DND-41 (cell line): ENCODE measurements around the gene CNIH2.

ENCODE experiments used
- ATAC-seq: fragments of 200-7000 bp; cut with Tn5 transposase; 3 replicates; pipeline ENCODE4 v1.9.1; 2021; ENCODE audit warnings: low read depth; ENCODE audit not compliant: insufficient read depth
- DNase-seq: peaks from one replicate; pipeline ENCODE4 v3.0.0-alpha.2; 2020
- H2AFZ ChIP-seq: 2 replicates; pipeline ENCODE4 v1.6.0; 2012; ENCODE audit warnings: low read depth, low read length
- H3K27ac ChIP-seq: 2 replicates; pipeline ENCODE4 v1.5.1; 2012; ENCODE audit warnings: low read length, inconsistent platforms
- H3K27me3 ChIP-seq: fragments of 200-600 bp; sonication (generic); 2 replicates; pipeline ENCODE4 v1.6.0; 2012; ENCODE audit warnings: low read length, mild to moderate bottlenecking, inconsistent platforms; ENCODE audit not compliant: insufficient read depth, poor library complexity
- H3K36me3 ChIP-seq: 2 replicates; pipeline ENCODE4 v1.5.1; 2012; ENCODE audit warnings: low read length, inconsistent platforms; ENCODE audit not compliant: insufficient read depth
- H3K4me1 ChIP-seq: 2 replicates; pipeline ENCODE4 v1.5.1; 2012; ENCODE audit warnings: mild to moderate bottlenecking, low read length; ENCODE audit not compliant: insufficient read depth
- H3K4me2 ChIP-seq: 2 replicates; pipeline ENCODE4 v1.6.0; 2012; ENCODE audit warnings: mild to moderate bottlenecking, moderate library complexity, low read length, inconsistent platforms; ENCODE audit not compliant: insufficient read depth
- H3K4me3 ChIP-seq, 2 experiments: fragments of 200-600 bp in 1 of 2; shearing (Covaris generic) in 1 of 2; 2 replicates each; pipeline ENCODE4 v1.5.1; 2012 to 2016; ENCODE audit warnings: inconsistent platforms in 2 of 2, low read length in 2 of 2, mild to moderate bottlenecking in 2 of 2, low read depth in 1 of 2, moderate library complexity in 1 of 2
- H3K79me2 ChIP-seq: 2 replicates; pipeline ENCODE4 v1.6.0; 2012; ENCODE audit warnings: low read length, inconsistent platforms; ENCODE audit not compliant: insufficient read depth
- H3K9ac ChIP-seq: 2 replicates; pipeline ENCODE4 v1.6.0; 2012; ENCODE audit warnings: low read depth, mild to moderate bottlenecking, inconsistent platforms, low read length, moderate library complexity
- H3K9me3 ChIP-seq: 2 replicates; pipeline ENCODE4 v1.5.1; 2012; ENCODE audit warnings: low read length, moderate library complexity, mild to moderate bottlenecking, inconsistent platforms; ENCODE audit not compliant: insufficient read depth, severe bottlenecking
- H4K20me1 ChIP-seq: 2 replicates; pipeline ENCODE4 v1.6.0; 2012; ENCODE audit warnings: low read length; ENCODE audit not compliant: insufficient read depth
- CTCF ChIP-seq: IDR thresholded peaks from 2 replicates; pipeline ENCODE4 v1.5.1; 2012; ENCODE audit warnings: borderline replicate concordance, low read length, moderate library complexity, mild to moderate bottlenecking; ENCODE audit not compliant: poor library complexity, severe bottlenecking; ENCODE audit errors: extremely low read depth
- EZH2 ChIP-seq: IDR thresholded peaks from 3 replicates; pipeline ENCODE4 v1.6.1; 2012; ENCODE audit warnings: borderline replicate concordance, low read depth, mild to moderate bottlenecking, moderate library complexity, low read length, inconsistent platforms; ENCODE audit not compliant: severe bottlenecking

CNIH2 gene

GRCh38 chr11:66315498-66315885 is 37.5 kb downstream of the CNIH2 start:
- Histone ChIP-seq H3K27me3 (no peaks in the 10 kb centered on the region), H3K27ac (no peak overlapping the region), H3K79me2 (no peaks in the 10 kb centered on the region), H3K4me3 (no peak overlapping the region), H4K20me1 (0 out of 2 replicates have a peak, but pooled peaks cover 2% of the 10 kb centered on the region), H3K9ac (no peak overlapping the region), H3K4me2 (no peak overlapping the region), H3K9me3 (no peaks in the 10 kb centered on the region), H3K4me1 (peaks cover 58% of the 10 kb centered on the region), H3K36me3 (no peaks in the 10 kb centered on the region), H2AFZ (no peak overlapping the region)
- DNase-seq (no peak), ATAC-seq (no peak)
- TF ChIP-seq EZH2 (no peak), CTCF (no peak)

DNA sequence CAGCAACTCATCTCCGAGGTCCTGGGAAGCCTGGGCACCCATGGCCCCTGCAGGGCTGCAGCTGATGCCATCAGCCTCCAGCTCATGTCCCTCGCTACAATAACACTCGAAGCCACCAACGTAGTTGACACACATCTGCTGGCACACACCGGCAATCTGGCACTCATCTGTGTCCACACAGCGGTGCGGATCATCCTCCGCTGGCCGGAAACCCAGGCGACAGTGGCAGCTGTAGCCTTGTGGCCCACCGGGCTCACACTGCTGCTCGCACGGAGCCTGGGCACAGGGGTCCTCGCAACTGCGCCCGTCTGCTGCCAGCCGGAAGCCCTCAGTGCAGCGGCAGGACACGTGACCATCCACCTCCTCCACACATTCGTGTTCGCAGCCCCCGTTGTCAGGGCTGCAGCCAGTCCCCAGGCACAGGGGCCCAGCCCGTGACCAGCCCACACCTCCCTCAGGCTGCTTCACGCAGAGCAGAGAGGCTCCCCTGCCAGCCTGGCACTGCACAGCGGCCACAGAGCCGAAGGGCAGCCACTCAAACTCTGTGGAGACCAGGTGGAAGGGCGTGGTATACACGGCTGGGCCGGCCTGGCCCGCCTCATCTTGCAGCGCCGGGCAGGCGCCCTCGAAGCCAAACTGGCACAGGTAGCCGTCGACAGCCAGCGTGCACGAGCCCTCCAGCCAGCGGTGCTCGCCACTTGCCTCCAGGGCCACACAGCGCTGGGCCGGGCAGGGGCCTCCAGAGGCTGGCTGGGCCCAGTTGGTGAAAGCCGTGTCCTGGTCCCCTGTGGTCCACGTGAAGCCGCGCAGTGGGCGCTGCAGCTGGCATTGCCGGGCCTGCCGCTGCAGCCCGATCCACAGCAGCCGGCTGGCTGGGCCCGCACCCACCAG is 38.2 kb downstream of the CNIH2 start:
- TF ChIP-seq EZH2 (no peak), CTCF (no peak)
- H3K27me3 ChIP-seq = no peaks in the 10 kb centered on the region
- DNase-seq (no peak), ATAC-seq (no peak)
- H3K4me3 ChIP-seq = no peak overlapping the region
- H4K20me1 ChIP-seq = 0 out of 2 replicates have a peak, but pooled peaks cover 2% of the 10 kb centered on the region
- H3K27ac ChIP-seq = no peak overlapping the region
- peak overlapping the region; percentile 23; the same call in 1 of the 2 replicates for H3K9ac ChIP-seq
- H3K79me2 ChIP-seq = no peaks in the 10 kb centered on the region
- H3K36me3 ChIP-seq = no peaks in the 10 kb centered on the region
- no peak overlapping the region for H2AFZ ChIP-seq
- no peaks in the 10 kb centered on the region for H3K9me3 ChIP-seq
- no peak overlapping the region; the same call in 1 of the 2 replicates for H3K4me2 ChIP-seq
- peaks cover 58% of the 10 kb centered on the region for H3K4me1 ChIP-seq

DNA sequence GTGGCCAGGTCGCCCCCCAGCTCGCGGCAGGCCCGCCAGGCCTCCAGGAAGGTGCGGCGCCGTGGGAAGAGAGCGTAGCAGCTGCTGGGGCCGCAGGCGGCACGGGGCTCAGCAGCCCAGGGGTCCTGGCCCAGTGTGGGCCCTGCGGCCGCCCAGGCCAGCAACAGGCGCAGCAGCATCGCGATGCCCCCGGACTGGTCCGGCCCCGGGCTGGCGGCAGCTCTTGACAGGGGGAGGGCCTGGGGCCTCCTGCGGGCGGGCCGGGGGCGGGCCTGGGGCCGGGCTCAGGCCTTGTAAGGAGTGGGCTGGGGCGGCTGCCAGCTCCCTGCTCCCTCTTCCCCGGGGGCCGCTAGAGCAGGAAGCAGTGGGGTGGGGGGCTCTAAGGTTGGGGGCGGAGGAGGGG is 38.9 kb downstream of the CNIH2 start, which contains the start of gene CD248:
CD248 (minus strand) TSS at position 196 of the 403 bp plus-strand sequence; CDS start at position 179, 17 bp downstream.
- Histone ChIP-seq H3K9ac (peak within 1 kb of the TSS; percentile 47), H3K9me3 (no peaks in the 10 kb centered on the region), H3K27me3 (no peaks in the 10 kb centered on the region), H3K79me2 (no peaks in the 10 kb centered on the region), H3K4me3 (peak within 1 kb of the TSS in 1 of 2 experiments; percentile 41; a peak in 1 of 4 replicates), H2AFZ (peak within 1 kb of the TSS; percentile 44; the same call in 1 of the 2 replicates), H4K20me1 (0 out of 2 replicates have a peak, but pooled peaks cover 2% of the 10 kb centered on the region), H3K36me3 (no peaks in the 10 kb centered on the region), H3K27ac (peak within 1 kb of the TSS; percentile 99), H3K4me2 (peak within 1 kb of the TSS; percentile 53), H3K4me1 (peaks cover 54% of the 10 kb centered on the region)
- DNase-seq (peak; percentile 66), ATAC-seq (no peak)
- TF ChIP-seq CTCF (no peak), EZH2 (no peak)
